ENCODE results near the gene MEGF9.

Gene MEGF9

GRCh38 chr9:120663950-120664349, 50.3 kb downstream of the MEGF9 start:
- Histone ChIP-seq H3K4me1 (ENCODE audit: control extremely low read depth in 1 of 4, control insufficient read depth in 4 of 4, insufficient read depth in 4 of 4, low read length in 3 of 4) (peaks cover 2 to 19% (median 10%) of the 10 kb centered on the region in 4 experiments), H3K36me3 (ENCODE audit: control insufficient read depth in 4 of 4, insufficient read depth in 4 of 4, low read length in 3 of 4) (no peaks in the 10 kb centered on the region), H3K9me3 (ENCODE audit: control extremely low read depth in 1 of 5, control insufficient read depth in 4 of 5, insufficient read depth in 2 of 5, low read depth in 1 of 5, low read length in 4 of 5) (no peaks in the 10 kb centered on the region), H3K4me3 (ENCODE audit: control insufficient read depth in 1 of 7, extremely low read depth in 1 of 7, insufficient read depth in 4 of 7, low read depth in 2 of 7, low read length in 6 of 7) (no peak overlapping the region), H3K27ac (ENCODE audit: insufficient read depth in 1 of 2, low read depth in 1 of 2, low read length in 2 of 2, poor library complexity in 1 of 2, severe bottlenecking in 2 of 2) (no peak overlapping the region), H3K27me3 (replicated peaks in 2 of 5; ENCODE audit: control insufficient read depth in 4 of 5, insufficient read depth in 5 of 5, low read length in 4 of 5) (no peaks in the 10 kb centered on the region)
- CTCF ChIA-PET, result interaction anchor here (1.5 kb wide), 1 partner anchor 17 kb away, joined by 3 read pairs; no protein-coding TSS in a partner anchor
- no peak for DNase-seq
- POLR2A ChIA-PET, result no interaction called here

GRCh38 chr9:120663380-120663779, 50.9 kb downstream of the MEGF9 start:
- no peaks in the 10 kb centered on the region for H3K36me3 ChIP-seq (ENCODE audit: control insufficient read depth in 4 of 4, insufficient read depth in 4 of 4, low read length in 3 of 4)
- POLR2A ChIA-PET, result no interaction called here
- CTCF ChIA-PET, result interaction anchor here (1.5 kb wide), 1 partner anchor 18 kb away, joined by 3 read pairs; no protein-coding TSS in a partner anchor
- H3K4me3 ChIP-seq (ENCODE audit: control insufficient read depth in 1 of 7, extremely low read depth in 1 of 7, insufficient read depth in 4 of 7, low read depth in 2 of 7, low read length in 6 of 7), result no peak overlapping the region
- no peak overlapping the region for H3K27ac ChIP-seq (ENCODE audit: insufficient read depth in 1 of 2, low read depth in 1 of 2, low read length in 2 of 2, poor library complexity in 1 of 2, severe bottlenecking in 2 of 2)
- no peaks in the 10 kb centered on the region for H3K27me3 ChIP-seq (replicated peaks in 2 of 5; ENCODE audit: control insufficient read depth in 4 of 5, insufficient read depth in 5 of 5, low read length in 4 of 5)
- DNase-seq, result peak in 2 of 3 donors; percentile 45 to 64
- peaks cover 2 to 19% (median 10%) of the 10 kb centered on the region in 4 experiments for H3K4me1 ChIP-seq (ENCODE audit: control extremely low read depth in 1 of 4, control insufficient read depth in 4 of 4, insufficient read depth in 4 of 4, low read length in 3 of 4)
- H3K9me3 ChIP-seq (ENCODE audit: control extremely low read depth in 1 of 5, control insufficient read depth in 4 of 5, insufficient read depth in 2 of 5, low read depth in 1 of 5, low read length in 4 of 5), result no peaks in the 10 kb centered on the region
- WGBS (ENCODE audit: insufficient coverage), result 75% methylated on average over 3 of the region's 3 CpGs

- CTCF ChIA-PET, result interaction anchor here (0.9 to 1.5 kb wide), 2 partner anchors 19 to 56 kb away, joined by 3 to 4 read pairs; no protein-coding TSS in a partner anchor
- no peak overlapping the region for H3K27ac ChIP-seq (ENCODE audit: insufficient read depth in 1 of 2, low read depth in 1 of 2, low read length in 2 of 2, poor library complexity in 1 of 2, severe bottlenecking in 2 of 2)
- H3K4me3 ChIP-seq (ENCODE audit: control insufficient read depth in 1 of 7, extremely low read depth in 1 of 7, insufficient read depth in 4 of 7, low read depth in 2 of 7, low read length in 6 of 7), result no peak overlapping the region
- H3K4me1 ChIP-seq (ENCODE audit: control extremely low read depth in 1 of 4, control insufficient read depth in 4 of 4, insufficient read depth in 4 of 4, low read length in 3 of 4), result peaks cover 2 to 19% (median 10%) of the 10 kb centered on the region in 4 experiments
- no peaks in the 10 kb centered on the region for H3K36me3 ChIP-seq (ENCODE audit: control insufficient read depth in 4 of 4, insufficient read depth in 4 of 4, low read length in 3 of 4)
- DNase-seq, result no peak
- H3K27me3 ChIP-seq (replicated peaks in 2 of 5; ENCODE audit: control insufficient read depth in 4 of 5, insufficient read depth in 5 of 5, low read length in 4 of 5), result no peaks in the 10 kb centered on the region
- WGBS (ENCODE audit: insufficient coverage), result 91% methylated on average over 4 of the region's 8 CpGs
- POLR2A ChIA-PET, result no interaction called here
- no peaks in the 10 kb centered on the region for H3K9me3 ChIP-seq (ENCODE audit: control extremely low read depth in 1 of 5, control insufficient read depth in 4 of 5, insufficient read depth in 2 of 5, low read depth in 1 of 5, low read length in 4 of 5)
Measured at GRCh38 chr9:120662513-120662912, 51.8 kb downstream of the MEGF9 start.

GRCh38 chr9:120659676-120660075, 54.6 kb downstream of the MEGF9 start:
- DNase-seq, result peak in 2 of 3 donors; percentile 18 to 52
- Histone ChIP-seq H3K4me1 (ENCODE audit: control extremely low read depth in 1 of 4, control insufficient read depth in 4 of 4, insufficient read depth in 4 of 4, low read length in 3 of 4) (peaks cover 2 to 16% (median 10%) of the 10 kb centered on the region in 4 experiments), H3K4me3 (ENCODE audit: control insufficient read depth in 1 of 7, extremely low read depth in 1 of 7, insufficient read depth in 4 of 7, low read depth in 2 of 7, low read length in 6 of 7) (no peak overlapping the region), H3K27me3 (replicated peaks in 2 of 5; ENCODE audit: control insufficient read depth in 4 of 5, insufficient read depth in 5 of 5, low read length in 4 of 5) (no peaks in the 10 kb centered on the region), H3K9me3 (ENCODE audit: control extremely low read depth in 1 of 5, control insufficient read depth in 4 of 5, insufficient read depth in 2 of 5, low read depth in 1 of 5, low read length in 4 of 5) (no peaks in the 10 kb centered on the region), H3K27ac (ENCODE audit: insufficient read depth in 1 of 2, low read depth in 1 of 2, low read length in 2 of 2, poor library complexity in 1 of 2, severe bottlenecking in 2 of 2) (no peak overlapping the region), H3K36me3 (ENCODE audit: control insufficient read depth in 4 of 4, insufficient read depth in 4 of 4, low read length in 3 of 4) (no peaks in the 10 kb centered on the region)
- ChIA-PET POLR2A (interaction anchor here (0.7 kb wide), 1 partner anchor 776 kb away, joined by 5 read pairs; no protein-coding TSS in a partner anchor), CTCF (interaction anchor here (1.6 kb wide), 1 partner anchor 9 kb away, joined by 4 read pairs; no protein-coding TSS in a partner anchor)
- no CpG with 5 or more reads among the region's 2 CpGs for WGBS (ENCODE audit: insufficient coverage)

- DNase-seq, result peak in 2 of 3 donors; percentile 27 to 54
- 40% methylated on average over 1 of the region's 3 CpGs for WGBS (ENCODE audit: insufficient coverage)
- no peaks in the 10 kb centered on the region for H3K27me3 ChIP-seq (replicated peaks in 2 of 5; ENCODE audit: control insufficient read depth in 4 of 5, insufficient read depth in 5 of 5, low read length in 4 of 5)
- H3K4me1 ChIP-seq (ENCODE audit: control extremely low read depth in 1 of 4, control insufficient read depth in 4 of 4, insufficient read depth in 4 of 4, low read length in 3 of 4), result peaks cover 2 to 16% (median 10%) of the 10 kb centered on the region in 4 experiments
- ChIA-PET POLR2A (no interaction called here), CTCF (interaction anchor here (1.6 kb wide), 1 partner anchor 9 kb away, joined by 4 read pairs; no protein-coding TSS in a partner anchor)
- H3K9me3 ChIP-seq (ENCODE audit: control extremely low read depth in 1 of 5, control insufficient read depth in 4 of 5, insufficient read depth in 2 of 5, low read depth in 1 of 5, low read length in 4 of 5), result no peaks in the 10 kb centered on the region
- H3K36me3 ChIP-seq (ENCODE audit: control insufficient read depth in 4 of 4, insufficient read depth in 4 of 4, low read length in 3 of 4), result no peaks in the 10 kb centered on the region
- H3K27ac ChIP-seq (ENCODE audit: insufficient read depth in 1 of 2, low read depth in 1 of 2, low read length in 2 of 2, poor library complexity in 1 of 2, severe bottlenecking in 2 of 2), result no peak overlapping the region
- H3K4me3 ChIP-seq (ENCODE audit: control insufficient read depth in 1 of 7, extremely low read depth in 1 of 7, insufficient read depth in 4 of 7, low read depth in 2 of 7, low read length in 6 of 7), result no peak overlapping the region
Measured at GRCh38 chr9:120659209-120659608, 55.1 kb downstream of the MEGF9 start.

- CTCF ChIA-PET, result interaction anchor here (0.7 kb wide), 1 partner anchor 29 kb away, joined by 3 read pairs; no protein-coding TSS in a partner anchor
- H3K4me3 ChIP-seq (ENCODE audit: control insufficient read depth in 1 of 7, extremely low read depth in 1 of 7, insufficient read depth in 4 of 7, low read depth in 2 of 7, low read length in 6 of 7), result no peak overlapping the region
- peaks cover 0 to 4% (median 3%) of the 10 kb centered on the region in 4 experiments for H3K4me1 ChIP-seq (ENCODE audit: control extremely low read depth in 1 of 4, control insufficient read depth in 4 of 4, insufficient read depth in 4 of 4, low read length in 3 of 4)
- H3K27ac ChIP-seq (ENCODE audit: insufficient read depth in 1 of 2, low read depth in 1 of 2, low read length in 2 of 2, poor library complexity in 1 of 2, severe bottlenecking in 2 of 2), result no peak overlapping the region
- POLR2A ChIA-PET, result no interaction called here
- no CpG with 5 or more reads among the region's 4 CpGs for WGBS (ENCODE audit: insufficient coverage)
- no peaks in the 10 kb centered on the region for H3K27me3 ChIP-seq (replicated peaks in 2 of 5; ENCODE audit: control insufficient read depth in 4 of 5, insufficient read depth in 5 of 5, low read length in 4 of 5)
- DNase-seq, result peak in 1 of 3 donors; percentile 31
- peaks cover 0 to 2% (median 0%) of the 10 kb centered on the region in 4 experiments for H3K36me3 ChIP-seq (ENCODE audit: control insufficient read depth in 4 of 4, insufficient read depth in 4 of 4, low read length in 3 of 4)
- H3K9me3 ChIP-seq (ENCODE audit: control extremely low read depth in 1 of 5, control insufficient read depth in 4 of 5, insufficient read depth in 2 of 5, low read depth in 1 of 5, low read length in 4 of 5), result no peaks in the 10 kb centered on the region
Measured at GRCh38 chr9:120655005-120655622, 59.2 kb downstream of the MEGF9 start.

- POLR2A ChIA-PET, result no interaction called here
- no peaks in the 10 kb centered on the region for H3K27me3 ChIP-seq (replicated peaks in 2 of 5; ENCODE audit: control insufficient read depth in 4 of 5, insufficient read depth in 5 of 5, low read length in 4 of 5)
- H3K36me3 ChIP-seq (ENCODE audit: control insufficient read depth in 4 of 4, insufficient read depth in 4 of 4, low read length in 3 of 4), result peaks cover 0 to 2% (median under 1%) of the 10 kb centered on the region in 4 experiments
- no peaks in the 10 kb centered on the region for H3K9me3 ChIP-seq (ENCODE audit: control extremely low read depth in 1 of 5, control insufficient read depth in 4 of 5, insufficient read depth in 2 of 5, low read depth in 1 of 5, low read length in 4 of 5)
- H3K27ac ChIP-seq (ENCODE audit: insufficient read depth in 1 of 2, low read depth in 1 of 2, low read length in 2 of 2, poor library complexity in 1 of 2, severe bottlenecking in 2 of 2), result no peak overlapping the region
- CTCF ChIA-PET, result interaction anchor here (0.7 kb wide), 1 partner anchor 29 kb away, joined by 3 read pairs; no protein-coding TSS in a partner anchor
- no peak for DNase-seq
- no peak overlapping the region for H3K4me3 ChIP-seq (ENCODE audit: control insufficient read depth in 1 of 7, extremely low read depth in 1 of 7, insufficient read depth in 4 of 7, low read depth in 2 of 7, low read length in 6 of 7)
- H3K4me1 ChIP-seq (ENCODE audit: control extremely low read depth in 1 of 4, control insufficient read depth in 4 of 4, insufficient read depth in 4 of 4, low read length in 3 of 4), result peaks cover 0 to 2% (median 2%) of the 10 kb centered on the region in 4 experiments
- WGBS (ENCODE audit: insufficient coverage), result no CpG with 5 or more reads among the region's 4 CpGs
Measured at GRCh38 chr9:120654272-120654671, 60.0 kb downstream of the MEGF9 start.

All from common myeloid progenitor, CD34-positive (primary cell).